Activated CD8-positive, alpha-beta memory T cell treated with anti-CD3 and anti-CD28 coated beads, Interleukin-2, amount 50 U/mL, for 48 hours (primary cell): ENCODE data around the gene FANCE.

Experiments used
- DNase-seq: peaks from one replicate; pipeline ENCODE4 v3.0.0-alpha.2; 2020

The FANCE gene

GRCh38 chr6:35486005-35486925 is 34.1 kb downstream of the FANCE start:
- no peak for DNase-seq

GRCh38 chr6:35487658-35488516 is 35.7 kb downstream of the FANCE start:
- no peak for DNase-seq

DNA sequence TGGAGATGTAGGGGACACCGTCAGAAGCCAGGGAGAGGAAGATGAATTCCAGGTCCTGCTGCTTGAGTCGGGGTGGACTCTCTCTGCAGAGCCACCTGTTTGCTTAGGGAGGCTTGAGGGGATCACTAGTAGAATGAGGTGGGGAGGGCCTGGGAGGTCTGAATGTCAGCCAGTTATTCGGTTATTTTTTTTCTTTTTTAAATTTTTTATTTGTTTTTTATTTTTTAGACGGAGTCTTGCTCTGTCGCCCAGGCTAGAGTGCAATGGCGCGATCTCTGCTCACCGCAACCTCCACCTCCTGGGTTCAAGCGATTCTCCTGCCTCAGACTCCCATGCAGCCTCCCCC is 36.4 kb downstream of the FANCE start:
- no peak for DNase-seq

DNA sequence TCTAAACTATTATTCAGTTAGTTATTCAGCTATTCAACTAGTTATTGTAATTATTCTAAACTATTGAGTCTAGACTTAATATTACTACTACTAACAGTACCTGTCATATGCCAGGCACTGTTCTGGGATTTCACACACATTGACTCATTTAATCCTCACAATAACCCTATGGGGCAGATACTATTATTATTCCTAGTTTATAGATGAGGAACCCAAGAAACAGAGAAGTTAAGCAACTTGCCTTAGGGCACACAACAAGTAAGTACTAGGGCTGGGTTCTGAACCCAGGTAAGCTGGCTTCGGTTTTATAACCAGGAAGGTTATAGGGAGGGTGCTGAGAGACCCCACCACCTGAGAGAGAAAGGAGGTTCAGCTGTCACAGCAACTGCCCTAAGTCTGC is 36.9 kb downstream of the FANCE start:
- DNase-seq: no peak

- DNase-seq: no peak
Observed at GRCh38 chr6:35489995-35490791, 38.1 kb downstream of the FANCE start.

DNA sequence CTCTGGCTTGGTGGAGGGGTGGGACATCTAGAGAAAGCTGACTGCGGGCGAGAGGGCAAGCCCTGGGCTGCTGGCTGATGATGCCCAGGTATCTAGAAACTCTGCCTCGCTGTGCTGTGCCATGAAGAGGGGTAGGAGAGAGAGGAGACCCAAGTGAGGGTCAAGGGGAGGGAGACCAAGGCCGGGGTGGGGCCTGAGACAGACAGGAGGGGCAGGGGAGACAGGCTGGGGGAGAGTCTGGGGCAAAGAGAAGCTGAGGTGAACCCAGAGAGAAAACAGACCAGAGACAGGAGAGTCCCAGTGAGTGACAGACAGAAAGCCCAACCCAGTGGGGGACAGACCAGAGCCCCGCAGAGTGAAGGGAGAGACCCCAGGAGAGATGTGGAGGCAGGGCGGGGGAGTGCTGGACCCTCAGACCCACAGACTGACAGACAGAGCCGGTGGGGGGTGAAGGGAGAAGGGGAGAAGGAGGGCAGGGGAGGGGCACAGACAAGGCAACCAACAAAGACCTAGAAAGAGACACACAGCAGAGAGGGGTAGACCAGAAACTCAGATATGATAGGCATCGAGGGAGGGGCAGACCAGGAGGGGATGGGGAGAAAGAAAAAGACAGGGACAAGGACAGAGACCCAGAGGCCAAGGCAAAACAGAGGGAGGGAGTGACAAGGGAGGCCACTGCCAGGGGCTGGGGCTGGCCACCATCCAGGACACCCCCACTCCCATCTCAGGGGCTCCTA is 38.9 kb downstream of the FANCE start:
- no peak for DNase-seq

DNA sequence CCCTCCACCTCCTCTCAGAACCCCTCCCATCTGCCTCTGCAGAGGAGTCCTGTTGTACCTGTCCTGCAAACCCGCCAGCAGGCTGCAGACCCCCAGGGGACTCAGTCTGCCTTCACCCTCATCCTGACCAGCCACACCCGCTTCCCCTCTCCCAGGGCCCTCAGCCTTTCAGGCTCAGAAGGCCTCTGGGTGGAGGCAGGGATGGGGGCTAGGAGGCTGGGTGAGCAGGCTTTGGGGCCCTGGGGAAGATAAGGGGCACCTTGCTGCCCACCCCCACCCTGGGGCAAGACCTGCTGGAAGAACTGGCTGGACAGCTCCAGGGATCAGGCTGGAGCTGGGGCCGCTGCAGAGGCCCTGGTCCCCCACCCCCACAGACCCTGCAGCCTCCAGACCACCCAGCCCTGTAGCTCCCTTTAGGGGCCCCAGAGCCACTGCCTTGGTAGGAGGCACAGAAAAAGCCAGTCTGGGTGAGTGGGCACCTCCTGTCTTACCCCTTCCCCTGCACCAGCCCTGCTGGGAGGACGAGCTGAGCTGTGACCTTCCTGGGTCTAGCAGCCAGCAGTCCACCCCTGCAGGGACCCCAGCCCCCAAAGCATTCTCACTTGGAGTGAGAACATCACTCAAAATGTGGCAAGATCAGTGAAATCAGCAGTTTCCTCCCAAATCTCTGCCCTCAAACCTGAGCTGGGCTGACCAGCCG is 39.6 kb downstream of the FANCE start:
- DNase-seq: no peak

- DNase-seq: no peak
Observed at GRCh38 chr6:35492258-35492973, 40.3 kb downstream of the FANCE start.

GRCh38 chr6:35492974-35493284 is 40.8 kb downstream of the FANCE start:
- DNase-seq: no peak

DNA sequence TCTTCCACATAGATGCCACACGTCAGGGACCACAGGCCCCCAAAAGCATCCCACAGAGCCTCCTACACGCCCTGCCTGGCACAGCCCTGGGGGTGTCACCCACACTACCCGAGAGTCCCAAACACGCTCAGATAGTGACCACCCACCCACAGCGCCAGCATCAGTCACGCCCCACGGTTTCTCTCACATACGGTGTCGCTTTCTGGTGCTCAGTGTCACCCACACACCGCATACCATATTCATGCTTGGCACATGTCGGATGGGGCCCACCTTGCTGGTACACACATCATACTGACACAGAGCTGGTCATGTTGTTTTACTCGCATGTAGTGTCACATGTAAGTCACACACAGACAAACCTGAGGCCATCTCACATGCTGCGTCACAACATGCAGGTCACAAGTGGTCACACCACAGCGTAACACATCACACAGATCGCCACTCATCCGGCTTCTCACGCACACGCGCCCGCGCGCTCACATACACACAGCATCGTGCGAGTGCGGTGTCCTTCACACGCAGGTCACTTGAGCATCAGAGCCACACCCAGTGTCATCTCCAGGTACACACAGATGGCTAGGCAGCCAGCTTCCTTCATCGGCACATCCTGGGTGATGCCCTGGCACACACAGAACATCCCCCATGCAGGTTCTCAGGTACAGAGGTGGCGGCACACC is 41.3 kb downstream of the FANCE start:
- DNase-seq: no peak

GRCh38 chr6:35494161-35494563 is 42.0 kb downstream of the FANCE start:
- no peak for DNase-seq

DNA sequence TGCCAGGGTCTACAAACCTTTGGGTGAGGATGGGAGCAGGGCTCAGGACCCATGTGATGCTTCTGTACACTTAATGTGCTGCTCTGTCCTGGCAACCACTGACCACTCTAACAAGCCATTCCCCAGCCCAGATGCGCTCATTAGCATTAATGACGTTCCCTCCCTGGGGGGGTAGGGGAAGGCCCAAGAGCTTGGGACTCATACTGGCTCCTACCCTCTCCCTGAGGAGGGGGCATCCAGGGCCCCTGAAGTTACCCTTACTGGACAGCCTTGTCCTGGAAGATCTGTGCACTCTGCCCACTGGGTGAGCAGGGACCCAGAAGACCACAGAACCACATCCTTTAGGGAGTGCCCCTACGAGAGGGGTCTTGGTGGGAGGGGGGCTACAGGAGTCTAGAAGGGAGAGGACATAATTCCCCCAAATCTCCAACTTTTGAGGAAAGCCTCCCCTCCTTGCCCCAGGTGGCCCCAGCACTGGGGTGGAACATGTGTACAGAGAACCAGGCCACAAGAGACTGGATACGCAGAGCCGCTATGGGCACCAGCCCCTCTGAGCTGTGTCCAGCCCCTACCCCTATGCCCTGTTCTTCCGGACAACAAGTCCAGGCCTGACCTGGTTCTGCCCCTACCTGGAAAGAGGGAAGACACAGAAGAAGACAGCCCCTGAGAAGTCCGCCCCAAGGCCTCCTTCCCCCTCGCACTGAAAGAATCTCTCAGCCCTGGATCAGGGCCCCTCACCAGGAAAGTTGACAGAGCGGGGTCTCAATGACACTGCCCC is 43.3 kb downstream of the FANCE start:
- DNase-seq: no peak

DNA sequence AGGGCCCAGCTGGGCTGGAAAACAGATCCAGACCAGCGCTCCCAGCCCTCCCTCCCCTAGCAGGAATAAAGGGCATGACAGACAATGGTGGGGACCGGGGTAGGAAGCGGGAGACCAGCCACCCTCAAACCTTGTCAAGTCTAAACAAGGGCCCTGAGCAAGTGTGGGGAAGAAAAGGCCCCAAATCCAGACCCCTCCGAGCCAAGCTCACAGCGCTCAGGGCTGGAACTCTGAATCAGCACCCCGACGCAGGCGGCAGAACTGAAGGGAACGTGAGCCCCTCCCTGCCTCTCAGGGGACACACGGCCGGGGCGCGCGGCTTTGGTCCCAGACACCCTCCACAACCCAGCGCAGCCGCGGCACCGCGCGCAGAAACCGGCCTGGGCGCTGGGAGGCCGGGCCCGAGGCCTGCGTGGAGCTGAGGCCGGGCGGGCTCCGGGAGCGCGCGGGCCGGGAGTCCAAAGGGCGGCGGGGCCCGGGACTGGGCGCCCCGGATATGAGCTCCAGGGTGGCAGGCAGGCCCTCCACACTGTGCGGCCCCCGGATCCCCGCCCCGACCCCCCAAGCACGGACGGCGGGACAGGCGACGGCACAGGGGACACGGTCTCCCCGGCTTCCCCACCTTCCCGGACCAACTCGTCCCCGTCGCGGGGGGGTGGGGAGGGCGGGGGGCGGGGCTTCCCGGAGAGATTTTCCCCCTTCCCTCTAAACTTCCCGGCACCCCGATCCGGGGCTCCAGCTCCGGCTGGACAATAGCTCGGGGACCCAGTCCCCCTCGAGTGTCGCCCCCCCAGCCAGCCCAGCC is 44.1 kb downstream of the FANCE start:
- peak; percentile 62 for DNase-seq

GRCh38 chr6:35496841-35497570 is 44.9 kb downstream of the FANCE start, which contains the start of gene TEAD3:
Gene TEAD3, minus strand, starts transcription at chr6:35497079.
- DNase-seq: peak; percentile 81

DNA sequence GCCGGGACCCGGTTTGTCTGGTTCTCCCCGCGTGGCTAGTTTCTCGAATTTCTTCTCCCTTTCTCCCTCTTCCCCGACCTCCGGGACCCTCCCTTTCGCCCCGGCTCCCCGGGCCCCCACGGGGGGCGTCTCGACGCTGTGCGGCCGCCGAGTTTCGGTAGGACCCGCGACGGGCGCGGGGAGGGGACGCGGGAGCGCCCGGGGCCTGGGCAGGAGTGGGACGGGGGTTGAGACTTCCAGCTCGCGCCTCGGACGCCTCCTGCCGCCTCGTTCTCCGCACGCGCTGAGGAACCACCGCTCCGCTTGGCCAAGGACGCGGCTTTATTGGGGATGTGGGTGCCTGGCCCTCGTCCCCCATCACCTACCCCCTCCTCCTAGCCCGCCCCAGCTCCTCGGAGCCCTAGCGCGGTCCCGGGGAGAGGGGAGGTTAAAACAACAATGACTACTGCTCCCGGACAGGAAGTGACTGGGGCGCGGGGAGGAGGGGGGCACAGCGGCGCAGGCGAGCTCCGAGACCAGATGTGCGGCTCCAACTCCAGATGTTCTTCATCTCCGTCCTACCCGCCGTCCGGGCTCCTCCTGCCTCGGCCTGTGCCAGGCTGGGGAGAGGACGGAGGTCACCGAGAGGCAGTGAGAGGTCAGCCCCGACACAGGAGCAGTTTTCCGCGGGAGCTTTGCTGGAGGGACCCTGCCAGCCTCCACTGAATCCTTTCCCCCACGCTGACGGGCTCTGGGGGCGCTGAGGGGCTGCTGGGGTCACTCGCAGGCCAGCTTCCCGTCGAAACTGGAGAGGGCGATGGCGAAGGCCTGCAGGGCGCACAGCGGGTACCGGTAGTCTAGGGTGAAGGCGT is 45.7 kb downstream of the FANCE start:
- peak; percentile 73 for DNase-seq

DNA sequence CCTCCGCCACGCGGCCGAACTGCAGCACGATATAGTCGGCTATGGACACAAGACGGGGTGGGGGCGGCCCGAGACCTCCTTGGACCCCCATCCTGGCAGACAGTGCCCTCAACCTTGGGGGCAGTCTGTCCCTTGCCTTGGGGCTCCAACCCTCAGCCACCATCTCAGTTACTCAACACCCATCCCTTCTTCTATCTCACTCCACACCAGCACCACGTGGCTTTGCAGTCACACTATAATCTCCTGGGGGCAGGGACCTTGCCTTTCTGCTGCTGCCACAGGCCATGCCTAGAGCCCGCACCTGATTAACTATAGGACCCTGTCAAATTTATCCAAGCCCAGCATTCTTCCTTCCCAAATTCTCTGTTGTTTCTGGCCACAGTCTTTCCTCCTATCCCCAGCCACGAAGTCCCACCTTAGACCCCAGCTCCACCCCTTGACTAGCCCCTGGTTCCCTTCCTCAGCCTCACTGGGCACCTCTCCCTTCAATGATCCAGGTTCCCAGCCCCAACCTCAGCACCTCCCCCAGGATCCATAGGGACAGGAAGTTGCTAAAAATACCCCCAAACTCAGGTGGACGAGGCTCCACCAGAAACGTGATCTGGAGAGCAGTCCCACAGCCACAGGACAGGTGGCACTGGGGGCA is 46.4 kb downstream of the FANCE start:
- no peak for DNase-seq

- no peak for DNase-seq
Observed at GRCh38 chr6:35499372-35499771, 47.2 kb downstream of the FANCE start.
